OCI-LY1 (cell line): ENCODE data around the gene CDH1.
A peak's percentile ranks its signal among the peaks of the same experiment; 100 is the strongest.

ENCODE experiments used
- H2AFZ ChIP-seq: fragments of 200-600 bp; sonication (generic), shearing (Covaris generic); 2 replicates; pipeline ENCODE4 v1.6.0; 2014; ENCODE audit warnings: antibody characterized with exemption, mild to moderate bottlenecking, low read length
- H3F3A ChIP-seq: fragments of 200-600 bp; sonication (generic), shearing (Covaris generic); 2 replicates; pipeline ENCODE4 v1.6.0; 2014; ENCODE audit warnings: mild to moderate bottlenecking, antibody characterized with exemption, low read length, moderate library complexity; ENCODE audit not compliant: insufficient read depth
- H3K27ac ChIP-seq: fragments of 200-600 bp; sonication (generic); 2 replicates; pipeline ENCODE4 v1.5.1; 2014; ENCODE audit warnings: low read length, mixed run types, mild to moderate bottlenecking, low read depth; ENCODE audit not compliant: poor library complexity, severe bottlenecking
- H3K27me3 ChIP-seq: fragments of 200-600 bp; sonication (generic); 2 replicates; pipeline ENCODE4 v1.6.0; 2014; ENCODE audit warnings: antibody characterized with exemption, mild to moderate bottlenecking, low read length, moderate library complexity; ENCODE audit not compliant: insufficient read depth
- H3K36me3 ChIP-seq: fragments of 200-600 bp; sonication (generic); 2 replicates; pipeline ENCODE4 v1.6.1; 2014; ENCODE audit warnings: mild to moderate bottlenecking, antibody characterized with exemption, low read length, moderate library complexity, mixed read lengths; ENCODE audit not compliant: insufficient read depth
- H3K4me1 ChIP-seq: fragments of 200-600 bp; sonication (generic); 2 replicates; pipeline ENCODE4 v1.5.1; 2014; ENCODE audit warnings: mild to moderate bottlenecking, low read length, moderate library complexity; ENCODE audit not compliant: insufficient read depth, severe bottlenecking
- H3K4me2 ChIP-seq: fragments of 200-600 bp; sonication (generic), shearing (Covaris generic); 2 replicates; pipeline ENCODE4 v1.6.1; 2014; ENCODE audit warnings: low read length
- H3K4me3 ChIP-seq: fragments of 200-600 bp; sonication (generic); 2 replicates; pipeline ENCODE4 v1.5.1; 2014; ENCODE audit warnings: low read length, low read depth, mild to moderate bottlenecking, mixed read lengths; ENCODE audit not compliant: poor library complexity, severe bottlenecking
- H3K79me2 ChIP-seq: fragments of 200-600 bp; shearing (Covaris generic); 2 replicates; pipeline ENCODE4 v1.6.1; 2016; ENCODE audit warnings: mixed run types, low read length, mixed read lengths; ENCODE audit not compliant: insufficient read depth
- H3K9ac ChIP-seq: fragments of 200-600 bp; sonication (generic), shearing (Covaris generic); 2 replicates; pipeline ENCODE4 v1.6.1; 2014; ENCODE audit warnings: mild to moderate bottlenecking, low read length, mixed read lengths
- H3K9me2 ChIP-seq: fragments of 200-600 bp; sonication (generic), shearing (Covaris generic); 2 replicates; pipeline ENCODE4 v1.6.1; 2014; ENCODE audit warnings: low read depth, mild to moderate bottlenecking, low read length, mixed read lengths
- H3K9me3 ChIP-seq: fragments of 200-600 bp; shearing (Covaris generic); 2 replicates; pipeline ENCODE4 v1.6.1; 2014; ENCODE audit warnings: low read length, mixed read lengths
- H4K20me1 ChIP-seq: fragments of 200-600 bp; sonication (generic), shearing (Covaris generic); 2 replicates; pipeline ENCODE4 v1.6.0; 2016; ENCODE audit warnings: mild to moderate bottlenecking, low read length; ENCODE audit not compliant: insufficient read depth
- EZH2 ChIP-seq: fragments of 200-600 bp; sonication (generic), shearing (Covaris generic); IDR thresholded peaks from 2 replicates; pipeline ENCODE4 v1.8.0; 2017; ENCODE audit warnings: borderline replicate concordance, mixed run types, mild to moderate bottlenecking, antibody characterized with exemption, low read length, moderate library complexity, mixed read lengths
- TF ChIP-seq, protein P1 (sequence below): fragments of 200-600 bp; sonication (generic), shearing (Covaris generic); IDR thresholded peaks from 2 replicates; pipeline ENCODE4 v1.5.1; 2017; ENCODE audit warnings: mild to moderate bottlenecking, antibody characterized with exemption, low read length, moderate library complexity, mixed read lengths

The CDH1 gene

DNA sequence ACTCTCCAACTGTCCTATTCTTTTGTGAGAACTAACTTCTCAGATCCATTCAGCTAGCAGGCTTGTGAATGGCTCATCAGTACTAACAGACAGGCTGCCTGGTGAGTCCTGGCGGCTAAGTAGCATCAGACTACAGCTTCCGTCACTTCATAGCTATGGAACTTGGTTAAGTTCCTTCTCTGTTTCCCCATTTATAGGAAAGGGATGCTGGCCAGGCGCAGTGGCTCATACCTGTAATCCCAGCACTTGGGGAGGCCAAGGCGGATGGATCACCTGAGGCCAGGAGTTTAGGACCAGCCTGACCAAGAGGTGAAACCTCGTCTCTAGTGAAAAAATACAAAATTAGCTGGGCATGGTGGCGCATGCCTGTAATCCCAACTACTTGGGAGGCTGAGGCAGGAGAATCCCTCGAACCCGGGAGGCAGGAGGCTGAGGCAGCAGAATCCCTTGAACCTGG lies 56.3 kb downstream of the CDH1 start:
- no peak overlapping the region for H3K4me2 ChIP-seq
- H3K9me3 ChIP-seq, result no peaks in the 10 kb centered on the region

DNA sequence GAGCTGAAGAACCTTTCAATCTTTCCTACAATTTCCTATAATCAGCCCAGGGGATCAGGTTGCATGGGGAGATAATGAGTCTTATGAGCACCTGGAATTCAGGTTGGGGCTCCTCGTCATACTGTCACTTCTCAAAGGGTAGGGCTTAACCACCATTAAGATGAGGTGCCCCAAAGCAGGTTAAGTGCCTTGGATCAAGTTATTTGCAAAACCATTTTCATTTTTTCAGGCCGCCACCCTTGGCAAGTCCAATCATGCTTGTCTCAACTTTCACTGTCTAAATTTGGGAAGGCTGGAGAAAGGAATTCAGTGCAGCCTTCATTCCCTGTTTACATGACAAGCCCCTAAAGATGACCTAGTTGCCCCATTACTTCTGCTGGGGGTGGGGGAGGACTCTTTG lies 61.3 kb downstream of the CDH1 start:
- Histone ChIP-seq H3F3A (no peaks in the 10 kb centered on the region), H2AFZ (no peak overlapping the region), H3K4me3 (no peak overlapping the region), H4K20me1 (no peaks in the 10 kb centered on the region), H3K27ac (no peak overlapping the region), H3K27me3 (no peaks in the 10 kb centered on the region), H3K4me1 (no peaks in the 10 kb centered on the region), H3K9me3 (no peaks in the 10 kb centered on the region), H3K79me2 (no peaks in the 10 kb centered on the region), H3K9ac (no peak overlapping the region), H3K4me2 (no peak overlapping the region), H3K36me3 (no peaks in the 10 kb centered on the region), H3K9me2 (no peaks in the 10 kb centered on the region)
- no peak for TF ChIP-seq EZH2
- TF ChIP-seq, protein P1, sequence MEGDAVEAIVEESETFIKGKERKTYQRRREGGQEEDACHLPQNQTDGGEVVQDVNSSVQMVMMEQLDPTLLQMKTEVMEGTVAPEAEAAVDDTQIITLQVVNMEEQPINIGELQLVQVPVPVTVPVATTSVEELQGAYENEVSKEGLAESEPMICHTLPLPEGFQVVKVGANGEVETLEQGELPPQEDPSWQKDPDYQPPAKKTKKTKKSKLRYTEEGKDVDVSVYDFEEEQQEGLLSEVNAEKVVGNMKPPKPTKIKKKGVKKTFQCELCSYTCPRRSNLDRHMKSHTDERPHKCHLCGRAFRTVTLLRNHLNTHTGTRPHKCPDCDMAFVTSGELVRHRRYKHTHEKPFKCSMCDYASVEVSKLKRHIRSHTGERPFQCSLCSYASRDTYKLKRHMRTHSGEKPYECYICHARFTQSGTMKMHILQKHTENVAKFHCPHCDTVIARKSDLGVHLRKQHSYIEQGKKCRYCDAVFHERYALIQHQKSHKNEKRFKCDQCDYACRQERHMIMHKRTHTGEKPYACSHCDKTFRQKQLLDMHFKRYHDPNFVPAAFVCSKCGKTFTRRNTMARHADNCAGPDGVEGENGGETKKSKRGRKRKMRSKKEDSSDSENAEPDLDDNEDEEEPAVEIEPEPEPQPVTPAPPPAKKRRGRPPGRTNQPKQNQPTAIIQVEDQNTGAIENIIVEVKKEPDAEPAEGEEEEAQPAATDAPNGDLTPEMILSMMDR, result no peak

More for the DNA sequence above, 56.3 kb downstream of the CDH1 start:
- Histone ChIP-seq H3K9ac (no peak overlapping the region), H3K27ac (no peak overlapping the region), H3K79me2 (no peaks in the 10 kb centered on the region), H3K4me1 (no peaks in the 10 kb centered on the region), H3K4me3 (no peak overlapping the region), H4K20me1 (no peaks in the 10 kb centered on the region), H3F3A (no peaks in the 10 kb centered on the region), H2AFZ (no peak overlapping the region), H3K27me3 (no peaks in the 10 kb centered on the region), H3K36me3 (no peaks in the 10 kb centered on the region), H3K9me2 (no peaks in the 10 kb centered on the region)
- TF ChIP-seq, protein P1, result no peak
- no peak for TF ChIP-seq EZH2

DNA sequence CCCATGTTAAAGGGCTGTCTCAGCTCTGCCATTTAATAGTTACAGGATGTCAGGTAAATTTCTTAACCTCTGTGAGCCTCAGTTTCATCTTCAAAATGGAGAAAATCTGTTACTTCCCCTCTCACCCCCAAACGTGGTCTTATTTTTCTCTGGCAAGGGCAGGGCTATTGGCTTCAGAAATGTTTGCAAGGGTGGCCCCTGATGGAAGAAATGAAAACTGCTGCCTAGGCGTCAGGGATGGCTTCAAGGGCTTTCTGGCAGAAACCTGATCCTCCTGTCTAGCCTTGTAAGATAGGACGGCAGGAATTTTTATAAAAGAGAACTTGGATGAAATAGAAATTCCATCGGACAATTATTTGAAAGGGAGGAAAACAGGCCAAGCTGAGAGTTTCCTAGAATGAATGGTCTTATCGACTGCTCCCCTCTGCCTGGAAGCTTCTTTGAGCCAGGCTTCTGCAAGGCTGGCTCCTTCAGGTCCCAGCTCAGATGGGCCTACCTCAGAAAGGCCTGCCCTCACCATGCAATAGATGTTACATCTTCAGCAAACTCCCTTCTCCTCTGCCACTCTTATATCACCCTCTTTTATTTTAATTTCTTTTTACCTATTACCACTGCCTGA lies 63.3 kb downstream of the CDH1 start:
- no peak overlapping the region for H3K27ac ChIP-seq
- H3K4me3 ChIP-seq, result no peak overlapping the region
- no peaks in the 10 kb centered on the region for H3K36me3 ChIP-seq
- TF ChIP-seq EZH2, result no peak
- TF ChIP-seq, protein P1, result peak; percentile 65
- no peaks in the 10 kb centered on the region for H3K4me1 ChIP-seq
- no peaks in the 10 kb centered on the region for H3K9me2 ChIP-seq
- H3K9me3 ChIP-seq, result no peaks in the 10 kb centered on the region
- no peak overlapping the region for H2AFZ ChIP-seq
- H3K79me2 ChIP-seq, result no peaks in the 10 kb centered on the region
- no peaks in the 10 kb centered on the region for H4K20me1 ChIP-seq
- no peak overlapping the region for H3K4me2 ChIP-seq
- no peaks in the 10 kb centered on the region for H3K27me3 ChIP-seq
- no peak overlapping the region for H3K9ac ChIP-seq
- H3F3A ChIP-seq, result no peaks in the 10 kb centered on the region
